ENCODE data around the gene HSD17B7.

DNA sequence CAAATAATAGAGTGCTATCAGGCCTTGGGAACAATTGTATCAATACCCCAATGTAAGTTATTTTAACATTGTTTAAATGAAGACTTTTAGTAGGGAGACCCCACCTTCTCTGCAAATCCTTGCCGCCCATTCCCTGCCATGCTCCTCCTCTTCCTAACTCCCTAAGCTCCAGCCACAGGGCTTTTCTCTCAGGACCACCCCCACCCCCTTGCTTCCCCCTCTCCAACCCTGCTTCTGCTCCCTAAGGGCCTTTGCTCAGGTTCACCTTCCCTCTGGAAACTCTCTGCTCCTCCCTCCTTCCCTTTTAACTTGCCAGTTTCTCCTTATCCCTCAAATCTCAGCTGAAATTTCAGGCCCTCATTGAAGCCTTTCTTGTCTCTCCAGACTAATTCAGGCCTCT is 53.7 kb downstream of the HSD17B7 start:
- TF ChIP-seq, protein P1, sequence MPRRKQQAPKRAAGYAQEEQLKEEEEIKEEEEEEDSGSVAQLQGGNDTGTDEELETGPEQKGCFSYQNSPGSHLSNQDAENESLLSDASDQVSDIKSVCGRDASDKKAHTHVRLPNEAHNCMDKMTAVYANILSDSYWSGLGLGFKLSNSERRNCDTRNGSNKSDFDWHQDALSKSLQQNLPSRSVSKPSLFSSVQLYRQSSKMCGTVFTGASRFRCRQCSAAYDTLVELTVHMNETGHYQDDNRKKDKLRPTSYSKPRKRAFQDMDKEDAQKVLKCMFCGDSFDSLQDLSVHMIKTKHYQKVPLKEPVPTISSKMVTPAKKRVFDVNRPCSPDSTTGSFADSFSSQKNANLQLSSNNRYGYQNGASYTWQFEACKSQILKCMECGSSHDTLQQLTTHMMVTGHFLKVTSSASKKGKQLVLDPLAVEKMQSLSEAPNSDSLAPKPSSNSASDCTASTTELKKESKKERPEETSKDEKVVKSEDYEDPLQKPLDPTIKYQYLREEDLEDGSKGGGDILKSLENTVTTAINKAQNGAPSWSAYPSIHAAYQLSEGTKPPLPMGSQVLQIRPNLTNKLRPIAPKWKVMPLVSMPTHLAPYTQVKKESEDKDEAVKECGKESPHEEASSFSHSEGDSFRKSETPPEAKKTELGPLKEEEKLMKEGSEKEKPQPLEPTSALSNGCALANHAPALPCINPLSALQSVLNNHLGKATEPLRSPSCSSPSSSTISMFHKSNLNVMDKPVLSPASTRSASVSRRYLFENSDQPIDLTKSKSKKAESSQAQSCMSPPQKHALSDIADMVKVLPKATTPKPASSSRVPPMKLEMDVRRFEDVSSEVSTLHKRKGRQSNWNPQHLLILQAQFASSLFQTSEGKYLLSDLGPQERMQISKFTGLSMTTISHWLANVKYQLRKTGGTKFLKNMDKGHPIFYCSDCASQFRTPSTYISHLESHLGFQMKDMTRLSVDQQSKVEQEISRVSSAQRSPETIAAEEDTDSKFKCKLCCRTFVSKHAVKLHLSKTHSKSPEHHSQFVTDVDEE (CRISPR knock-in tag; IDR thresholded peaks at IDR 0.05) = no peak
- TF ChIP-seq TCF4 (CRISPR knock-in tag; IDR thresholded peaks at IDR 0.05; ENCODE audit: borderline replicate concordance) = no peak
- no peak for TF ChIP-seq ZNF70 (CRISPR knock-in tag; IDR thresholded peaks at IDR 0.05)
- TF ChIP-seq, protein P2, sequence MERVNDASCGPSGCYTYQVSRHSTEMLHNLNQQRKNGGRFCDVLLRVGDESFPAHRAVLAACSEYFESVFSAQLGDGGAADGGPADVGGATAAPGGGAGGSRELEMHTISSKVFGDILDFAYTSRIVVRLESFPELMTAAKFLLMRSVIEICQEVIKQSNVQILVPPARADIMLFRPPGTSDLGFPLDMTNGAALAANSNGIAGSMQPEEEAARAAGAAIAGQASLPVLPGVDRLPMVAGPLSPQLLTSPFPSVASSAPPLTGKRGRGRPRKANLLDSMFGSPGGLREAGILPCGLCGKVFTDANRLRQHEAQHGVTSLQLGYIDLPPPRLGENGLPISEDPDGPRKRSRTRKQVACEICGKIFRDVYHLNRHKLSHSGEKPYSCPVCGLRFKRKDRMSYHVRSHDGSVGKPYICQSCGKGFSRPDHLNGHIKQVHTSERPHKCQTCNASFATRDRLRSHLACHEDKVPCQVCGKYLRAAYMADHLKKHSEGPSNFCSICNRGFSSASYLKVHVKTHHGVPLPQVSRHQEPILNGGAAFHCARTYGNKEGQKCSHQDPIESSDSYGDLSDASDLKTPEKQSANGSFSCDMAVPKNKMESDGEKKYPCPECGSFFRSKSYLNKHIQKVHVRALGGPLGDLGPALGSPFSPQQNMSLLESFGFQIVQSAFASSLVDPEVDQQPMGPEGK (CRISPR knock-in tag; IDR thresholded peaks at IDR 0.05; ENCODE audit: borderline replicate concordance) = no peak
- TF ChIP-seq GLIS3 (CRISPR knock-in tag; IDR thresholded peaks at IDR 0.05) = no peak
- TF ChIP-seq SNAI2 (CRISPR knock-in tag; IDR thresholded peaks at IDR 0.05) = no peak
- no peak for TF ChIP-seq ZC3H10 (CRISPR knock-in tag; IDR thresholded peaks at IDR 0.05)
- no peak for TF ChIP-seq ZFP3 (CRISPR knock-in tag; IDR thresholded peaks at IDR 0.05)
- TF ChIP-seq ZNF8 (CRISPR knock-in tag; IDR thresholded peaks at IDR 0.05) = no peak
- no peak for TF ChIP-seq BACH2 (CRISPR knock-in tag; IDR thresholded peaks at IDR 0.05; ENCODE audit: borderline replicate concordance)
- TF ChIP-seq, protein P3, sequence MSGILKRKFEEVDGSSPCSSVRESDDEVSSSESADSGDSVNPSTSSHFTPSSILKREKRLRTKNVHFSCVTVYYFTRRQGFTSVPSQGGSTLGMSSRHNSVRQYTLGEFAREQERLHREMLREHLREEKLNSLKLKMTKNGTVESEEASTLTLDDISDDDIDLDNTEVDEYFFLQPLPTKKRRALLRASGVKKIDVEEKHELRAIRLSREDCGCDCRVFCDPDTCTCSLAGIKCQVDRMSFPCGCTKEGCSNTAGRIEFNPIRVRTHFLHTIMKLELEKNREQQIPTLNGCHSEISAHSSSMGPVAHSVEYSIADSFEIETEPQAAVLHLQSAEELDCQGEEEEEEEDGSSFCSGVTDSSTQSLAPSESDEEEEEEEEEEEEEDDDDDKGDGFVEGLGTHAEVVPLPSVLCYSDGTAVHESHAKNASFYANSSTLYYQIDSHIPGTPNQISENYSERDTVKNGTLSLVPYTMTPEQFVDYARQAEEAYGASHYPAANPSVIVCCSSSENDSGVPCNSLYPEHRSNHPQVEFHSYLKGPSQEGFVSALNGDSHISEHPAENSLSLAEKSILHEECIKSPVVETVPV (CRISPR knock-in tag; IDR thresholded peaks at IDR 0.05) = no peak
- TF ChIP-seq RARB (CRISPR knock-in tag; IDR thresholded peaks at IDR 0.05) = no peak
- no peak for TF ChIP-seq ISL1 (CRISPR knock-in tag; IDR thresholded peaks at IDR 0.05)

Data from SK-N-SH treated with all-trans-retinoic acid at 6 μM for 48 hours (cell line).